Measurements from ENCODE around the gene MMP25.

The MMP25 gene, protein sequence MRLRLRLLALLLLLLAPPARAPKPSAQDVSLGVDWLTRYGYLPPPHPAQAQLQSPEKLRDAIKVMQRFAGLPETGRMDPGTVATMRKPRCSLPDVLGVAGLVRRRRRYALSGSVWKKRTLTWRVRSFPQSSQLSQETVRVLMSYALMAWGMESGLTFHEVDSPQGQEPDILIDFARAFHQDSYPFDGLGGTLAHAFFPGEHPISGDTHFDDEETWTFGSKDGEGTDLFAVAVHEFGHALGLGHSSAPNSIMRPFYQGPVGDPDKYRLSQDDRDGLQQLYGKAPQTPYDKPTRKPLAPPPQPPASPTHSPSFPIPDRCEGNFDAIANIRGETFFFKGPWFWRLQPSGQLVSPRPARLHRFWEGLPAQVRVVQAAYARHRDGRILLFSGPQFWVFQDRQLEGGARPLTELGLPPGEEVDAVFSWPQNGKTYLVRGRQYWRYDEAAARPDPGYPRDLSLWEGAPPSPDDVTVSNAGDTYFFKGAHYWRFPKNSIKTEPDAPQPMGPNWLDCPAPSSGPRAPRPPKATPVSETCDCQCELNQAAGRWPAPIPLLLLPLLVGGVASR

GRCh38 chr16:3045758-3046640 is at the start of gene MMP25:
TSS of gene MMP25 (plus strand) at chr16:3046561. CDS start at chr16:3046918, 357 bp downstream.
- no peak for DNase-seq

DNA sequence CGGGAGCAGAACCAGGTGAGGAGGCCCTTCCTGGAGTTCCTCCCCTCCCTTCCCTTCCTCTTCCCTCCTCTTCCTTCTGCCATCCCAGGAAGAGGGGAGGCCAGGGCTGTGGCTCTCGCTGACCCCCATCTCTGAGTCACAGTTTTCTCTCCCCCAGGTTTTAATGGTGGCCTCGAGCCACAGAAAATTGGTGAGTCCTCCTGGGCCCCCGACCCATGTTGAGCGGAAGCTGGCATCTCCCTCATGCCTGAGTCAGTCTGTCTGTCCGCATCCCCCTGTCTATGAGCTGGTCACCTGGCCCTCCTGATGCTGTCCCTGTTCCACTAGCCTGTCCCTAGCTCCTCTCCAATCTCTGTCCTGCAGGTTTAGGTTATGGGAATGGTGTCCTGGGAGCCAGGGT is 46.4 kb upstream of the MMP25 start:
- DNase-seq = no peak

- DNase-seq = no peak
These were observed 45.8 kb upstream of the MMP25 start for GRCh38 chr16:3000540-3000939.

DNA sequence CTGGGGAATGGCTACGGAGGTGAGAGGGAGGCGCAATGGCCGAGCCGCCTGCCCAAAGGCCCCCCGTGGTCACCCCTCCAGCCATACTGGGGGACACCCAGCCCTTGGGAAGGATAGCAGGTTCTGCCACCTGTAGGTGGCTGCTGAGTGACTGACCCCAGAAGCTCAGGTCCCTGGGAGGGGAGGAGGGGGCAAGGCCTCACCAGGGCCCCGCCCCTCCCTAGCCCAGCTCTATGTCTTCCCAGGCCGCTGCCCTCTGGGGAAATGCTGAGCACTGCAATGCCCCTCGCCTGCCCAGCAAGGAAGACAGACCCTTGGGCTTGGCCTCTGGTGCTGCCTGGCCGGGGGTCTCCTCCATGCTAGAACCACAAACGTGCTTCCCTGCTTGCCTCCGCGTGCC is 45.0 kb upstream of the MMP25 start:
- DNase-seq = no peak

DNA sequence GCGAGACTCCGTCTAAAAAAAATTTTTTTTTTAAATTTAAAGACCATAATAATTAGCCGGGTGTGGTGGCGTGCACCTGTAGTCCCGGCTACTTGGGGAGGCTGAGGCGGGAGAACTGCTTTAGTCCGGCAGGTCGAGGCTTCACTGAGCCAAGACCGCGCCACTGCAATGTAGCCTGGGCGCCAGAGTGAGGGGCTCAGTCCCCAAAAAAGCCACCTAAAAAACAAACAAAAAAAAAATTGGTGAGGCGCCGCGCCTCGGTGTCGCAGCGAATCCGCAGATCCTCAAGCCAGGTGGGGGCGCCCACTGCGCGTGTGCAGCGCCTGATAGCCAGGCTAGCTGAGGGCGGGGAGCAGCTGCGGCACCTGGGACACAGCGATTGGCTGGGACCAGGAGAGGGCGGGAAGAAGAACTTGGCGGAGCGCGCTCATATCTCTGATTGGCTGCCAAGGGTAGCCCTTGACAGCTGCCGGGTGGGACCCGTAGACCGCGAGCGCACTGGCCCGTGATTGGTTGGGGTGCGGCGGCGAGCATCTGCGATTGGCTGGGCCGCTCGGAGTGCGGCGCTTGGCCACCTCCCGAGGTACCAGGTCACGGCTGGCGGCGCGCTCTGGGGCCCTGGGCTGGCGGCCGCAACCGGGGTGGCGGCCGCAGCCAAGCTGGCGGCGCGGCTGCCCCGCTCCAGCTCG is 42.6 kb upstream of the MMP25 start:
- DNase-seq = peak; percentile 96 to 97

DNA sequence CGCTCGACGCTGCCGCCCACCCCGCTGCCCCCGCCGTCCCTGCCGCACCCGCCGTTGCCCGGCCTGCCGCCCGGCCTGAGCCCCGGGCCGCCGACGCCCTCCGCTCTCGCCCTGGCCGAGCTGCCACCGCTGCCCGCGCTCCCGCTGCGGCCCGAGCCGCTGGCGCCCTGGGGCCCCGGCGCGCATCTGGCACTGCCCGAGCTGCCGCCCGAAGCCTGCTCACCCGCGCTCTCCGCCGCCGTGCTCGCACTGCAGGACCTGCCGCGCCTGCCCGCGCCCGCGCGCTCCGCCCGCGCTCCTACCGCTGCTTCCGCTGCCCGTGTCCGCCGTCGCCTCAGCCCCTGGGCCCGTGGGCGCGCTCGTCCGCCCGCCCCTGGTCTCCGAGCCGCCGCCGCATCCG is 42.0 kb upstream of the MMP25 start:
- DNase-seq = peak in 1 of 2 experiments; percentile 25

DNA sequence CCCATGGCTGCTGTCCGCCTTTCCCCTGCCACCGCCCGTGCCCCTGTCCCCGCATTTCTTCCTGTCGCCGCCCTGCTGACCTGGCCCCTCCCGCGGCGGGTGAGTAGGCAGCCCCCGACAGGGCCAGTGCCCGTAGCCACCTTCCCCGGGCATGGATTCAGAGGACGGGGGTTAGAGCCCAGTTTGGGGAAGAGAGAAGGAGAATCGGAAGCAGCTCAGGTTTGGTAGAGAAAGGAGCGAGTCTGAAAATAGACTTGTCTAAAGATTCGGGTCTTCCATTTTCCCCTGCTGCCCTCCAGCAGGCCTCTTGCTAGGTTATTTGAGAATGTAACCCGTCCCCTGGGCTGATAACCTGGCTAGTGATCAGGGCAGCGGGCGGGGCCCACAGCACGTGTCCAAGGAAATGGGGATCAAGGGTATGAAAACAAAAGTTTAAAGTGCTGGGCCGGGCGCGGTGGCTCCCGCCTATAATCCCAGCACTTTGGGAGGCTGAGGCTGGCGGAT is 41.5 kb upstream of the MMP25 start:
- no peak for DNase-seq

- no peak for DNase-seq
These were observed 39.1 kb upstream of the MMP25 start for GRCh38 chr16:3007059-3007956.

DNA sequence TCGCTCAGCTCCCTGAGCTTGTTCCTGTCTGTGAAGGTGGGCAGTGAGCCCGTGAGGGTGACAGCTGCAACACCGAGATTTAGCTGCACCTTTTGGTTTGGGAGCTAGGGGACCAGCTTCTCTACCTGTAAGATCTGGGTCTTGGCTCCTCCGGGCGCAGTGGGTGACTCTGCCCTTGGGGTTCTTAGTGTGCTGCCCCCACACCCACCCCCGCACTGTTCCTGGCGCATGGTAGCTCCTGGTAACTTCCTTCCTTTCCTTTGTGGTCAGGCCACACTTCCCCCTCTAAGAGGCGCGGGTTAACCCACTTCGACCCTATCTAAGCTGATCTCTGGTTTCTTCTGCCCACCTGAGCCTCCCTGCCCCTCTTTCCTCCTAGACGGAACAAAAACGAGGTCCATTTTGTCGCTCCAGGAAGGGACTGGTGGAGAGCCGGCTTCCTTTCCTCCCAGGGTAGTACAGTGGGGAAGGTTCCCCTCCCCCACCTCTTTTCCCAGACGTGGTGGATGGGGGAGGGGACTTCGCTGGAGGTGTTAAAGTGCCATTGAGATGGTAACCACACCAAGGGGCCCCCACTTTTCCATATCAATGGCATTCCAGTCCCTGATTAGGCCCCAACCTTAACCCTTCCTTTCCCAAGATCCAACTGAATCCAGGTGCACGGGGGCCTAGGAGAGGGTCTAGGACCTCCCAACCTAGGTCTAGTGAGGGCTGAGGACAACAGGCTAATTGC is 38.2 kb upstream of the MMP25 start:
- DNase-seq = no peak

GRCh38 chr16:3008690-3009037 is 37.7 kb upstream of the MMP25 start:
- no peak for DNase-seq

GRCh38 chr16:3009568-3010390 is 36.6 kb upstream of the MMP25 start:
- no peak for DNase-seq

DNA sequence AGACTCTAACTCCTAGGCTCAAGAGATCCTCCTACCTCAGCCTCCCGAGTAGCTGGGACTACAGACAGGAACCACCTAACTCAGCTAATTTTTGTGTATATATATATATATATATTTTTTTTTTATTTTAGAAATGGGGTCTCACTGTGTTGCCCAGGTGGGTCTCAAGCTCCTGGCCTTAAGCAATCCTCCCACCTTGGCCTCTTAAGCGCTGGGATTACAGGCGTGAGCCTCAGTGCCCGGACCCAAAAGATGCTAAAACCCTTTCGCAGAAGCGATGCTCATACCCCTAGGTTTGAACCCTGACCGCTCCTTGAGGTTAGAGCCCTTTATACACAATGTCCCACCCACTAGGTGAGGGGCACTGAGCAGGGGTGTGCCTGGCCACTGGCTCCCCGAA is 35.9 kb upstream of the MMP25 start:
- no peak for DNase-seq

GRCh38 chr16:3012246-3012645 is 34.1 kb upstream of the MMP25 start:
- no peak for DNase-seq

DNA sequence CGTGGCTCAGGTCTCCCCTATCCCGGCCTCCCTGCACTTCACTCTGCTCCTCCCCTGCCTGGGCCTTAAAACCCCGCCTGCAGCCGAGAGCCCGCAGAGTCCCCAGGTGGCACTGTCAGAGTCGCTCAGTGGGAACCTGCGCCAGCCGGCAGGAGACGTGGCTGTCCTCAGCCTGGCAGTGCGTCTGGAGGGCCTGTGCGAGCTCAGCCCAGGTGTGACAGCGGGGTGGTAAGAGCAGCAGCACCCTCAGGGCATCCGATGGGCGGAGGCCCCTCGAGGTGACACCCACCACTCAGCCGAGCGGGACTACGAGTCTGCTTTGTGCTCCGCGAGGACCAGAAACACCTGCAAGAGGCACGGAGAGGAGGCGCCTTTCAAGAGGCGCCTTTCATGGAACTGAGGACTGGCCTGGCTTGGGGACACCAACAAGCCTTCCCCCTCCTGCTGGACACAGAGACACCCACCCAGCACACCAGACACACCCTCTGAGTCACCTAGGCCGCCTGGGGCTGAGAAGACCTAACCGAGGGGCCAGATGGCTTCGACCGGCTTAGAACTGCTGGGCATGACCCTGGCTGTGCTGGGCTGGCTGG is 33.4 kb upstream of the MMP25 start, which contains the start of gene CLDN9:
Gene CLDN9 (plus strand): TSS at position 96 of the 593 bp plus-strand sequence. CDS start 440 bp downstream, at position 536.
- DNase-seq = no peak

- no peak for DNase-seq
These were observed 32.8 kb upstream of the MMP25 start for GRCh38 chr16:3013491-3013951.

DNA sequence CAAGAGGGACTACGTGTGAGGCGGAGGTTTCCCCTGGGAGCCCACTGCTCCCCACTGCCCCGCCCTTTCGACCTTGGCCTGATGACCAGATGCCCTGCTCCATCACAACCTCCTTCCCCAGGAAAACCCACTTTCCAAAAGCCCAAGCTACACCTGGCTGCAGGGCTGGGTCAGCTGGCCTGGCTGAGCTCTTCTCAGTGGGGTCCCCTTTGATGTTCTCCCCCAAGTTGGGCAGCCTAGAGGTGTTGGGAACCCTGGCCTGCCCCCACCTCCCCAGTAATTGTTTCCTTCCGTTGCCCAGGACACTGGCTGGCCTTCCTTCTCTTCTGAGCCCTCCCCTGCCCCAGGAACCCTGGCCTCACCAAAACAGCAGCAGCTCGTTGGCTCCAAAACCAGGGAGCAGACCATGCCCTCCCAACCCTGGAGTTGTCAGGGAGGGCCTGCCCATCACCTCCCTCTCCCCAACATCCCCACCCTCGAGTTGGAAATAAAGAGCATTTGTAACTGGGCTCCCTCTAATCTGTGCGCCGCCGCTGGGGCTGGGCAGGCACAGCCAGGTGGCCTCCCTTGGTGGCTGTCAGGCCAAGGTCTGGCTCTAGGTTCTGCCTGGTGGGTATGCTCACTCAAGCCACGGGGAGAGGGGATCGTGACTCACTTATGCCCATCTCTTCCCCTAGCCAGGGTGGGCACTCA is 32.2 kb upstream of the MMP25 start:
- no peak for DNase-seq

GRCh38 chr16:3014971-3015370 is 31.4 kb upstream of the MMP25 start:
- DNase-seq = no peak

- DNase-seq = no peak
These were observed 30.4 kb upstream of the MMP25 start for GRCh38 chr16:3015865-3016521.
